ENCODE measurements around the gene LST1. TPM values are rescaled to one million over a fixed set of nuclear protein-coding genes. Genes with fewer than 3 reads are reported as not detected.
A peak's percentile ranks its signal among the peaks of the same experiment; 100 is the strongest.

The LST1 gene
- total RNA-seq, 1 experiment from 2014 or later: 0.66 TPM

DNA sequence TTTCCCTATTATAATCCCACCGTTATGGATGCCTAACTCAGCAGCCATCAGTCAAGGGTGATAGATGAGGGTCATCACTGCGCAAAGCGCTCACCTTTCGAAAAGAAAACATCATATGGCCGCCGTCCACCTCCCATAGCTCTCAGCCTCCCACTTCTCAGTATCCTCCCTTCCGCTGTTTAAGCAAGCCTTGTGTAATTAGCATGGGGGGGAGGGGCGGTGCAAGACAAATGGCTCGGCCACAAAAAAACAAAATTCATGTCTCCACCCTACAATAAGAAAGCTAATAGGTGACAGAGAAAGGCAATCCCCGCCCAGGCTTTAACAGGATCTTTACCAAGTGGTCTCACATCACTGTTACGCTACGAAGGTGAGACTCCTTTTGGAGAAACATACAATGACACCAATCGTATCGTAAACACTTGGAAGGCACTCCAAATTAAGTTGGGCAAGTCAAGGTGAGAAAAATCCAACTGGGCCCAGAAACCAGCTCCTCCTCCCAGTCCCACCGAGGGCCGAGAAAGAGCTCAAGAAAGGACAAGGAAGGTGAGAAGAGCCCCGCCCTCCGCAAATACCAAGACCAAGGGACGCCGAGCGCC lies 44.9 kb upstream of the LST1 start:
- Mint-ChIP-seq H3K27ac (peak overlapping the region; percentile 98), H3K4me3 (peak overlapping the region; percentile 99), H3K27me3 (ENCODE audit: low read depth) (no peaks in the 10 kb centered on the region), H3K9me3 (no peaks in the 10 kb centered on the region), H3K36me3 (peaks cover 49% of the 10 kb centered on the region), H3K4me1 (peaks cover 46% of the 10 kb centered on the region)
- ChIA-PET POLR2A (interaction anchor here (0.5 to 2.5 kb wide), 16 partner anchors 10 to 308 kb away, joined by 3 to 22 read pairs (median 4); partner anchors contain the start of genes BAG6, DDAH2, GPANK1 and HSPA1B), CTCF (interaction anchor here (0.7 to 4.8 kb wide), 8 partner anchors 10 to 454 kb away, joined by 3 to 23 read pairs (median 6); partner anchors contain the start of gene LST1)
- no peak for ATAC-seq
- TF ChIP-seq E2F5 (CRISPR knock-in tag; IDR thresholded peaks at IDR 0.05) (no peak), KAT7 (CRISPR knock-in tag; IDR thresholded peaks at IDR 0.05; ENCODE audit: borderline replicate concordance) (0 out of 2 replicates have a peak, but pooled peaks have one; percentile 81), GRHL2 (CRISPR knock-in tag; IDR thresholded peaks at IDR 0.05; ENCODE audit: insufficient replicate concordance, severe bottlenecking) (no peak), TEAD1 (CRISPR knock-in tag; IDR thresholded peaks at IDR 0.05) (no peak), SOX15 (CRISPR knock-in tag; IDR thresholded peaks at IDR 0.05) (no peak), FOXP1 (CRISPR knock-in tag; IDR thresholded peaks at IDR 0.05; ENCODE audit: borderline replicate concordance) (no peak), ATF1 (CRISPR knock-in tag; IDR thresholded peaks at IDR 0.05) (no peak), EMX1 (CRISPR knock-in tag; IDR thresholded peaks at IDR 0.05) (0 out of 2 replicates have a peak, but pooled peaks have one; percentile 11), ZNF671 (CRISPR knock-in tag; IDR thresholded peaks at IDR 0.05) (no peak), FOXJ3 (CRISPR knock-in tag; IDR thresholded peaks at IDR 0.05; ENCODE audit: borderline replicate concordance) (no peak), HMGA2 (CRISPR knock-in tag; IDR thresholded peaks at IDR 0.05) (no peak), FOXK1 (CRISPR knock-in tag; IDR thresholded peaks at IDR 0.05) (0 out of 2 replicates have a peak, but pooled peaks have one; percentile 18)
- TF ChIP-seq, protein P1, sequence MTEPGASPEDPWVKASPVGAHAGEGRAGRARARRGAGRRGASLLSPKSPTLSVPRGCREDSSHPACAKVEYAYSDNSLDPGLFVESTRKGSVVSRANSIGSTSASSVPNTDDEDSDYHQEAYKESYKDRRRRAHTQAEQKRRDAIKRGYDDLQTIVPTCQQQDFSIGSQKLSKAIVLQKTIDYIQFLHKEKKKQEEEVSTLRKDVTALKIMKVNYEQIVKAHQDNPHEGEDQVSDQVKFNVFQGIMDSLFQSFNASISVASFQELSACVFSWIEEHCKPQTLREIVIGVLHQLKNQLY (CRISPR knock-in tag; IDR thresholded peaks at IDR 0.05): no peak
- TF ChIP-seq, protein P2, sequence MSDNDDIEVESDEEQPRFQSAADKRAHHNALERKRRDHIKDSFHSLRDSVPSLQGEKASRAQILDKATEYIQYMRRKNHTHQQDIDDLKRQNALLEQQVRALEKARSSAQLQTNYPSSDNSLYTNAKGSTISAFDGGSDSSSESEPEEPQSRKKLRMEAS (CRISPR knock-in tag; IDR thresholded peaks at IDR 0.05): no peak
- TF ChIP-seq, protein P3, sequence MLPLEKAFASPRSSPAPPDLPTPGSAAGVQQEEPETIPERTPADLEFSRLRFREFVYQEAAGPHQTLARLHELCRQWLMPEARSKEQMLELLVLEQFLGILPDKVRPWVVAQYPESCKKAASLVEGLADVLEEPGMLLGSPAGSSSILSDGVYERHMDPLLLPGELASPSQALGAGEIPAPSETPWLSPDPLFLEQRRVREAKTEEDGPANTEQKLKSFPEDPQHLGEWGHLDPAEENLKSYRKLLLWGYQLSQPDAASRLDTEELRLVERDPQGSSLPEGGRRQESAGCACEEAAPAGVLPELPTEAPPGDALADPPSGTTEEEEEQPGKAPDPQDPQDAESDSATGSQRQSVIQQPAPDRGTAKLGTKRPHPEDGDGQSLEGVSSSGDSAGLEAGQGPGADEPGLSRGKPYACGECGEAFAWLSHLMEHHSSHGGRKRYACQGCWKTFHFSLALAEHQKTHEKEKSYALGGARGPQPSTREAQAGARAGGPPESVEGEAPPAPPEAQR (CRISPR knock-in tag; IDR thresholded peaks at IDR 0.05): no peak
- TF ChIP-seq, protein P4, sequence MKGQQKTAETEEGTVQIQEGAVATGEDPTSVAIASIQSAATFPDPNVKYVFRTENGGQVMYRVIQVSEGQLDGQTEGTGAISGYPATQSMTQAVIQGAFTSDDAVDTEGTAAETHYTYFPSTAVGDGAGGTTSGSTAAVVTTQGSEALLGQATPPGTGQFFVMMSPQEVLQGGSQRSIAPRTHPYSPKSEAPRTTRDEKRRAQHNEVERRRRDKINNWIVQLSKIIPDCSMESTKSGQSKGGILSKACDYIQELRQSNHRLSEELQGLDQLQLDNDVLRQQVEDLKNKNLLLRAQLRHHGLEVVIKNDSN (CRISPR knock-in tag; IDR thresholded peaks at IDR 0.05): no peak
- DNase-seq (ENCODE audit: low spot score): no peak

DNA sequence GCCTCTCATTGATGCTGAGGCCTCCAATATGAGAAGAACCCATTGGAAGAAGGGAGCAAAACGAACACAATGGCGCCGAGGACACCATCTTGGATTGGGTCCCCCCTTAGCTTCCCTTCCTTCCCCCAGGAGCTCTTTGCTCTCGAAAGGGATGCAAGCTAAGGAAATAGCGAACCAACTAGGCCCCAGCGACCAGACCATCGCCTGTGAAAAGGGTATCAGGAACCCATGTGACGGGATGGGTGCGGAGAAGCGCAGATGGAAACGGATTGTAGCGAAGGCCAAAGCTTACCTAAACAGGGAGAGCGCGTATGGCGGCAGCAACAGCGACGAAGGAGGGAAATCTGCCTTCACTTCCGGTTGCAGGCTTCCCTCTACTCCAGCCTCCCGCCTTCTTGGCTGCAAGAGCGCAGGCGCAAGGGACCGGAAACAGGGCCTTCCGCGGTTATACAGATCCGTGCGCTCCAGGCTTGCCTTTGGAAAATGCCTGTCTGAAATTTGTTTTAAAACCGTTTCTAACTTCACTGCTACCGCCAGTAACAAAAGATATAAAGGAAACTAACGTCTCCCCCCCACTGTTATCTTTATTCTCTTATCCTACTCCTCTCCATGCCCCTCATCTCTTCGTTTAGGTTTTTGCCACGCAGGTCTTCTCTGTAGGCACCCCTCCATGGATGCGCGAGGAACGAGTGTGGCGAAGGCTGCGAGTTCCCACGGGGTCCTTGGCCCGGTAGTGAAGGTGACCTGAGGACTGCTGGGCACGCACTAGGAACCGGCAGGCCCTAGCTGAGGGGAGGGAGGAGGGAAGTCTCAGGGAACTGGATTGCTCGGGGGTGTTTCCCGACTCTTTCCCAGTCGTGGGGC lies 44.2 kb upstream of the LST1 start, which contains the start of gene DDX39B:
TSS of gene DDX39B (minus strand) at position 346 of the 864 bp plus-strand sequence. CDS start 1,471 bp downstream, outside the sequence.
- Mint-ChIP-seq H3K27ac (peak within 1 kb of the TSS; percentile 98), H3K4me1 (peaks cover 48% of the 10 kb centered on the region), H3K4me3 (peak within 1 kb of the TSS; percentile 99), H3K36me3 (peaks cover 41% of the 10 kb centered on the region), H3K27me3 (ENCODE audit: low read depth) (no peaks in the 10 kb centered on the region), H3K9me3 (no peaks in the 10 kb centered on the region)
- POLR2A ChIA-PET: interaction anchor here (0.5 to 2.5 kb wide), 16 partner anchors 9 to 286 kb away, joined by 3 to 22 read pairs (median 4); partner anchors contain the start of genes BAG6, C6orf47, DDAH2 and GPANK1
- CTCF ChIA-PET: interaction anchor here (0.7 to 4.8 kb wide), 10 partner anchors 9 to 455 kb away, joined by 3 to 23 read pairs (median 4); partner anchors contain the start of gene LST1
- DNase-seq (ENCODE audit: low spot score) (peak; percentile 93), ATAC-seq (peak; percentile 66)
- TF ChIP-seq KAT7 (CRISPR knock-in tag; IDR thresholded peaks at IDR 0.05; ENCODE audit: borderline replicate concordance) (0 out of 2 replicates have a peak, but pooled peaks have one; percentile 46), GTF2I (CRISPR knock-in tag; conservative IDR thresholded peaks at IDR 0.05) (no peak), SMAD3 (CRISPR knock-in tag; IDR thresholded peaks at IDR 0.05; ENCODE audit: borderline replicate concordance) (0 out of 2 replicates have a peak, but pooled peaks have one; percentile 84), TCF7 (CRISPR knock-in tag; IDR thresholded peaks at IDR 0.05; ENCODE audit: low read depth) (no peak), ZNF121 (CRISPR knock-in tag; IDR thresholded peaks at IDR 0.05) (no peak), GABPB1 (CRISPR knock-in tag; IDR thresholded peaks at IDR 0.05) (peak; percentile 76), NR2C2 (CRISPR knock-in tag; IDR thresholded peaks at IDR 0.05) (no peak), NFE2L1 (CRISPR knock-in tag; IDR thresholded peaks at IDR 0.05) (0 out of 2 replicates have a peak, but pooled peaks have one; percentile 23), NFATC4 (CRISPR knock-in tag; IDR thresholded peaks at IDR 0.05) (no peak), ZNF232 (CRISPR knock-in tag; IDR thresholded peaks at IDR 0.05) (peak; percentile 73; the same call in 1 of the 2 replicates)
- TF ChIP-seq, protein P4 (CRISPR knock-in tag; IDR thresholded peaks at IDR 0.05): peak; percentile 37; the same call in 1 of the 2 replicates
- TF ChIP-seq, protein P5, sequence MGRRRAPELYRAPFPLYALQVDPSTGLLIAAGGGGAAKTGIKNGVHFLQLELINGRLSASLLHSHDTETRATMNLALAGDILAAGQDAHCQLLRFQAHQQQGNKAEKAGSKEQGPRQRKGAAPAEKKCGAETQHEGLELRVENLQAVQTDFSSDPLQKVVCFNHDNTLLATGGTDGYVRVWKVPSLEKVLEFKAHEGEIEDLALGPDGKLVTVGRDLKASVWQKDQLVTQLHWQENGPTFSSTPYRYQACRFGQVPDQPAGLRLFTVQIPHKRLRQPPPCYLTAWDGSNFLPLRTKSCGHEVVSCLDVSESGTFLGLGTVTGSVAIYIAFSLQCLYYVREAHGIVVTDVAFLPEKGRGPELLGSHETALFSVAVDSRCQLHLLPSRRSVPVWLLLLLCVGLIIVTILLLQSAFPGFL (CRISPR knock-in tag; IDR thresholded peaks at IDR 0.05; ENCODE audit: borderline replicate concordance): 0 out of 2 replicates have a peak, but pooled peaks have one; percentile 8

Measured in WTC11 (cell line).